Stimulated activated naive CD4-positive, alpha-beta T cell (primary cell): Measurements from ENCODE around the gene BEND2.

Experiments
- DNase-seq, 6 experiments: peaks; one replicate each; lab custom pipeline; 2025; lab: John Stamatoyannopoulos, UW

The BEND2 gene

GRCh38 chrX:18136816-18137215 is 83.9 kb downstream of the BEND2 start:
- DNase-seq = no peak

DNA sequence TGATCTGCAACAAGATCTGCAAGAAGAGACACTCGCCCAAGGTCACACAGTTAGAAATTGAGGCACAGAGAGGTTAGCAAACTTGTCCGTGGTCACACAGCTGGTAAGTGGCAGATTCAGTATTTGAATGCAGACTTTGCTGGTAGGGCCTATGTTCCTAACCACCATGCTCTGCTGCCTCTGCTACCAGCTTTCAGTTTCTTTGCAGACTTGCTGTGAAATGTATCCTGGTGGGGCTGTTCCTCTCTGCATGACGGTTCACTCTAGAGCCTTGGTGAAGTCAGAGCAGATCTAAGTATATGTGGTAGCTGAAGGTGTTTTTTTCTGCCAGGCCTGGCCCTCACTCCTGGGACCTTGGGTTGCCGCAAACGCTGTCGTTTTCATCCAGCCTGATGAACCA is 87.1 kb downstream of the BEND2 start:
- no peak for DNase-seq

DNA sequence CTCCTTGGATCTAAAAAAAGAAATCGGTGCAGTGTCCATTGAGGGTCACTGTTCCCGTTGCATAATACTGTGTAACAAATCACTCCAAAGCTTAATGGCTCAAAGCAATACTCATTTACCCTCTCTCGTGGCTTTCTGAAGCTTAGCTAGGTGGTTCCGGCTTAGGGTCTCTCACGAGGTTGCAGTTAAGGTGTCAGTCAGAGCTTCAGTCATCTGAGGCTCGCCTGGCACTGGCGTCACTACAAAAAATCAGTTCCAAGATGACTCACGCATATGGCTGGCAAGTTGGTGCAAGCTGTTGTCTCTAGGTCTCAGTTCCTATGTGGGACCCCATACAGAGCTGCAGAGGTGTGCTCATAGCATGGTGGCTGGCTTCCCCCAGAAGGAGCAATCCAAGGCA is 91.0 kb downstream of the BEND2 start:
- no peak for DNase-seq

DNA sequence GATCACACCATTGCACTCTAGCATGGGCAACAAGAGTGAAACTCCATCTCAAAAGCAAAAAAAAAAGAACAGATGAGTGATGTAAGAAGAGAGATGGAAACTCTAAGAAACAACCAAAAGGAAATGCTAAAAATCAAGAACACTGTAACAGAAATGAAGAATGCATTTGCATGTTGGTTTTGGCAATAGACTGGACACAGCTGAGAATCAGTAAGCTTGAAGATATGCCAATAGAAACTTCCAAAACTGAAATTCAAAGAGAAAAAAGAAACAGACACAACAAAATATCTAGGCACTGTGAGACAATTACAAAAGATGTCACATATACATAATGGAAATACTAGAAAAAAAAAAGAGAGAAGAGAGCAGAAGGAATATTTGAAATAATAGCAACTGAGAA is 93.7 kb downstream of the BEND2 start:
- DNase-seq = no peak

GRCh38 chrX:18119856-18120255 is 100.8 kb downstream of the BEND2 start:
- peak in 4 of 6 experiments; percentile 0 to 12 (median 1) for DNase-seq
